H1 (cell line): ENCODE measurements around the gene C19orf47. TPM values are rescaled to one million over a fixed set of nuclear protein-coding genes. Genes with fewer than 3 reads are reported as not detected.

ENCODE experiments used
- CTCF ChIA-PET: fragments of 300-600 bp; sonication (Branson Sonifier 250); formaldehyde crosslinking; loops from one replicate; lab custom pipeline; 2021; ENCODE audit not compliant: partially characterized antibody; lab: Charles Lee
- POLR2A ChIA-PET: fragments of 300-600 bp; sonication (Branson Sonifier 250); formaldehyde crosslinking; loops from one replicate; lab custom pipeline; 2021; ENCODE audit warnings: inconsistent platforms; ENCODE audit not compliant: partially characterized antibody; lab: Charles Lee
- DNase-seq, 2 experiments: peaks; one replicate each; pipeline versions ENCODE4 v3.0.0 to v3.0.0-alpha.2; 2010 to 2022; ENCODE audit warnings: low spot score in 2 of 2, low read depth in 1 of 2, mixed read lengths in 1 of 2
- FAIRE-seq: peaks from 2 replicates; lab custom pipeline; 2011; peaks lifted over from hg19 to GRCh38; lab: Jason Lieb, UNC
- H2AFZ ChIP-seq: 2 replicates; pipeline ENCODE4 v1.8.1; 2012; ENCODE audit warnings: low read length, inconsistent platforms
- H2AK5ac ChIP-seq: 2 replicates; pipeline ENCODE4 v1.6.1; 2013; ENCODE audit warnings: low read depth, low read length
- H2BK120ac ChIP-seq: replicated peaks from 2 replicates; pipeline ENCODE3; 2013; ENCODE audit warnings: low read depth, low read length, inconsistent platforms
- H2BK12ac ChIP-seq: 2 replicates; pipeline ENCODE4 v1.6.1; 2013; ENCODE audit warnings: low read depth, low read length
- H2BK15ac ChIP-seq: 2 replicates; pipeline ENCODE4 v1.6.1; 2013; ENCODE audit warnings: low read length
- H2BK20ac ChIP-seq: 2 replicates; pipeline ENCODE4 v1.6.1; 2013; ENCODE audit warnings: low read length
- H2BK5ac ChIP-seq: 2 replicates; pipeline ENCODE4 v1.6.1; 2013; ENCODE audit warnings: low read depth, low read length
- H3K14ac ChIP-seq: 2 replicates; pipeline ENCODE4 v1.6.1; 2013; ENCODE audit warnings: inconsistent platforms; ENCODE audit not compliant: insufficient read length
- H3K18ac ChIP-seq: 2 replicates; pipeline ENCODE4 v1.6.1; 2013; ENCODE audit warnings: low read length; ENCODE audit errors: extremely low read depth
- H3K23ac ChIP-seq: 2 replicates; pipeline ENCODE4 v1.6.1; 2013; ENCODE audit warnings: inconsistent platforms; ENCODE audit not compliant: insufficient read length
- H3K23me2 ChIP-seq: 2 replicates; pipeline ENCODE4 v1.6.1; 2013; ENCODE audit warnings: low read depth, low read length
- H3K27ac ChIP-seq: 2 replicates; pipeline ENCODE4 v1.6.1; 2011; ENCODE audit warnings: low read depth, low read length, inconsistent platforms
- H3K27me3 ChIP-seq, 4 experiments: replicated peaks in 1 of 4; 1 replicate in 1 of 4; 2 replicates in 3 of 4; pipeline versions ENCODE4 v1.6.1 to v1.8.1; 2011 to 2013; ENCODE audit warnings: low read length in 3 of 4, mild to moderate bottlenecking in 3 of 4, inconsistent platforms in 2 of 4, mixed read lengths in 2 of 4, moderate library complexity in 1 of 4; ENCODE audit not compliant: control insufficient read depth in 3 of 4, insufficient read depth in 3 of 4; ENCODE audit errors: extremely low read depth in 1 of 4
- H3K36me3 ChIP-seq, 4 experiments: 2 replicates each; pipeline versions ENCODE4 v1.6.1 to v1.8.1; 2011 to 2013; ENCODE audit warnings: mild to moderate bottlenecking in 4 of 4, low read length in 3 of 4, moderate library complexity in 2 of 4, control low read depth in 1 of 4, inconsistent platforms in 1 of 4; ENCODE audit not compliant: insufficient read depth in 4 of 4, control insufficient read depth in 2 of 4
- H3K4ac ChIP-seq: replicated peaks from 2 replicates; pipeline ENCODE3; 2013; ENCODE audit warnings: low read length, low read depth, mixed read lengths, inconsistent platforms; ENCODE audit not compliant: insufficient read length
- H3K4me1 ChIP-seq, 4 experiments: replicated peaks in 1 of 4; 1 replicate in 1 of 4; 2 replicates in 3 of 4; pipeline versions ENCODE4 v1.6.1 to v1.8.1; 2011 to 2013; ENCODE audit warnings: low read length in 3 of 4, inconsistent platforms in 2 of 4, mixed read lengths in 1 of 4; ENCODE audit not compliant: insufficient read depth in 4 of 4, control insufficient read depth in 3 of 4
- H3K4me2 ChIP-seq, 2 experiments: 2 replicates each; pipeline versions ENCODE4 v1.6.1 to v1.8.1; 2011 to 2013; ENCODE audit warnings: low read depth in 2 of 2, low read length in 2 of 2, control low read depth in 1 of 2, inconsistent platforms in 1 of 2, mild to moderate bottlenecking in 1 of 2; ENCODE audit not compliant: insufficient read depth in 1 of 2
- H3K4me3 ChIP-seq, 4 experiments: fragments of 200-600, 300-600 bp in 1 of 4; sonication (generic), shearing (Covaris generic), sonication (Bioruptor Twin) in 1 of 4; 2 replicates each; pipeline versions ENCODE4 v1.5.1 to v1.8.1; 2011 to 2016; ENCODE audit warnings: low read length in 4 of 4, low read depth in 3 of 4, control low read depth in 2 of 4, inconsistent platforms in 2 of 4, mild to moderate bottlenecking in 2 of 4, mixed read lengths in 1 of 4, moderate library complexity in 1 of 4; ENCODE audit not compliant: insufficient read depth in 2 of 4; ENCODE audit errors: extremely low read depth in 1 of 4
- H3K56ac ChIP-seq: replicated peaks from 2 replicates; pipeline ENCODE3; 2013; ENCODE audit warnings: low read depth, mild to moderate bottlenecking, mixed read lengths, low read length, inconsistent platforms; ENCODE audit not compliant: insufficient read length
- H3K79me1 ChIP-seq: 2 replicates; pipeline ENCODE4 v1.6.1; 2013; ENCODE audit warnings: low read depth, low read length, control low read depth
- H3K79me2 ChIP-seq, 2 experiments: 2 replicates each; pipeline versions ENCODE4 v1.6.1 to v1.8.1; 2012 to 2013; ENCODE audit warnings: low read length in 2 of 2, mild to moderate bottlenecking in 2 of 2, inconsistent platforms in 1 of 2; ENCODE audit not compliant: insufficient read depth in 2 of 2, control insufficient read depth in 1 of 2
- H3K9ac ChIP-seq, 4 experiments: replicated peaks in 1 of 4; 1 replicate in 1 of 4; 2 replicates in 3 of 4; pipeline versions ENCODE4 v1.6.1 to v1.8.1; 2011 to 2013; ENCODE audit warnings: low read depth in 3 of 4, low read length in 3 of 4, control low read depth in 2 of 4, mild to moderate bottlenecking in 2 of 4, moderate library complexity in 2 of 4, inconsistent platforms in 1 of 4; ENCODE audit errors: extremely low read depth in 1 of 4
- H3K9me3 ChIP-seq, 2 experiments: 2 replicates each; pipeline versions ENCODE4 v1.6.1 to v1.8.1; 2012 to 2013; ENCODE audit warnings: mild to moderate bottlenecking in 2 of 2, moderate library complexity in 2 of 2, control low read depth in 1 of 2, inconsistent platforms in 1 of 2, low read depth in 1 of 2, low read length in 1 of 2, mixed read lengths in 1 of 2; ENCODE audit not compliant: insufficient read depth in 2 of 2
- H4K20me1 ChIP-seq, 2 experiments: replicated peaks in 1 of 2; 2 replicates each; pipeline versions ENCODE3 to v1.8.1; 2011 to 2013; ENCODE audit warnings: inconsistent platforms in 2 of 2, low read length in 2 of 2, mild to moderate bottlenecking in 1 of 2; ENCODE audit not compliant: insufficient read depth in 2 of 2, control insufficient read depth in 1 of 2
- H4K5ac ChIP-seq: 2 replicates; pipeline ENCODE4 v1.6.1; 2013; ENCODE audit warnings: low read length, low read depth, mixed read lengths, inconsistent platforms; ENCODE audit not compliant: insufficient read length
- H4K8ac ChIP-seq: 2 replicates; pipeline ENCODE4 v1.8.0; 2013; ENCODE audit warnings: mild to moderate bottlenecking, moderate library complexity, low read length, inconsistent platforms; ENCODE audit not compliant: insufficient read depth; ENCODE audit errors: extremely low read depth
- H4K91ac ChIP-seq: replicated peaks from 2 replicates; pipeline ENCODE3; 2013; ENCODE audit warnings: low read length, mixed read lengths, inconsistent platforms; ENCODE audit not compliant: insufficient read length
- RFX5 ChIP-seq: IDR thresholded peaks from 2 replicates; pipeline ENCODE4 v1.6.1; 2011; ENCODE audit warnings: low read depth, low read length, improper control_type of control experiment, borderline replicate concordance
- WGBS, 2 experiments: shearing (Covaris generic) in 1 of 2; methylation state at CpG; one replicate each; pipeline versions ENCODE4 v1.1.6 to v1.1.7; 2013 to 2015; ENCODE audit warnings: low lambda C conversion rate in 2 of 2, mixed read lengths in 2 of 2, inconsistent platforms in 1 of 2, low coverage in 1 of 2, missing lambda C conversion rate in 1 of 2; ENCODE audit not compliant: insufficient replicate concordance in 2 of 2, insufficient coverage in 1 of 2, insufficient read length in 1 of 2; ENCODE audit errors: extremely low coverage in 1 of 2, missing lambda C conversion rate in 1 of 2; 5-methylcytosine and 5-hydroxymethylcytosine counted together
- polyA plus RNA-seq, 7 experiments: library from polyadenylated mRNA; depleted of rRNA in 3 of 7; stranded (reverse) in 5 of 7; unstranded in 2 of 7; fragments of >200 nt in 5 of 7; fragments of 200-250 nt in 2 of 7; gene quantifications; 1 replicate in 5 of 7; 2 replicates in 1 of 7; 4 replicates in 1 of 7; pipeline versions ENCODE4 v1.2.1 to v1.2.3, GENCODE V29; 2011 to 2013; ENCODE audit warnings: missing spikeins in 2 of 7, mixed read lengths in 2 of 7
- total RNA-seq: library from RNA; stranded (reverse); fragmentation: NEBNext Ultra II Directional; extraction: Animal tissue kit (Norgen Biotek cat#: 25700); gene quantifications from 2 replicates; pipeline ENCODE4 v1.2.1, GENCODE V29; 2021

C19orf47 gene
- total and polyA plus RNA-seq, 2 of the 8 experiments (the other 6 are each of a cell fraction or from before 2014, with no cell fraction given), result 17.8 to 27.3 TPM

DNA sequence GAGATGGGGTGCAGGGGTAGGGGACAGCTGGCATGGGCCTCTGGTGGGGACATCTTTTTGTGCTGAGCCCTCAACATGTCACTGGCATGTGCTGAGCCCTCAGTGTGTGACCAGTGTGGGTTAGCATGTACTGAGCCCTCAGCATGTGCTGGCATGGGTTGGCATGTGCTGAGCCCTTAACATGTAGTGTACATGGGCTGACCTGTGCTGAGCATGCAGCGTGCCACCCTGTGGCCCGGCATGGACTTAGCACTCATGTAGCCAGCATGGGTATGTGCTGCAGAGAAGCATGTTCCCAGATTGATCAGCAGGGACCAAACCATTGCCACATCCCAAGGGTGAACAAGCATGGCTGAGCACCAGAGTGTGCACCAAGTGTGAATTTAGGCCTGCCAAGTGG is 30.3 kb upstream of the C19orf47 start:
- Histone ChIP-seq H2AFZ (no peak overlapping the region), H3K4ac (no peak overlapping the region), H3K18ac (no peak overlapping the region), H3K4me3 (no peak overlapping the region), H3K4me1 (no peaks in the 10 kb centered on the region), H3K36me3 (peaks cover 6 to 26% (median 18%) of the 10 kb centered on the region in 4 experiments), H4K20me1 (peaks cover 0 to 12% of the 10 kb centered on the region in 2 experiments), H3K27me3 (no peaks in the 10 kb centered on the region), H2BK120ac (no peak overlapping the region), H3K23me2 (no peaks in the 10 kb centered on the region), H4K5ac (no peak overlapping the region), H3K79me2 (no peaks in the 10 kb centered on the region), H2BK5ac (no peak overlapping the region), H4K8ac (no peak overlapping the region), H3K4me2 (no peak overlapping the region), H3K9me3 (no peaks in the 10 kb centered on the region), H3K27ac (no peak overlapping the region), H4K91ac (no peak overlapping the region), H3K9ac (no peak overlapping the region), H3K23ac (no peak overlapping the region), H3K56ac (no peak overlapping the region), H2BK12ac (no peak overlapping the region), H3K14ac (no peak overlapping the region), H3K79me1 (no peaks in the 10 kb centered on the region), H2AK5ac (no peak overlapping the region), H2BK20ac (no peak overlapping the region), H2BK15ac (no peak overlapping the region)
- WGBS, 2 experiments, result 100% methylated on average over 2 of the region's 2 CpGs; no CpG with 5 or more reads in 1 of the 2 experiments
- DNase-seq (no peak), FAIRE-seq (no peak)
- ChIA-PET CTCF (no interaction called here), POLR2A (interaction anchor here (4.1 kb wide), 1 partner anchor 11 kb away, joined by 23 read pairs; no protein-coding TSS in a partner anchor)
- TF ChIP-seq RFX5, result no peak
